ENCODE results near the gene TMF1.

DNA sequence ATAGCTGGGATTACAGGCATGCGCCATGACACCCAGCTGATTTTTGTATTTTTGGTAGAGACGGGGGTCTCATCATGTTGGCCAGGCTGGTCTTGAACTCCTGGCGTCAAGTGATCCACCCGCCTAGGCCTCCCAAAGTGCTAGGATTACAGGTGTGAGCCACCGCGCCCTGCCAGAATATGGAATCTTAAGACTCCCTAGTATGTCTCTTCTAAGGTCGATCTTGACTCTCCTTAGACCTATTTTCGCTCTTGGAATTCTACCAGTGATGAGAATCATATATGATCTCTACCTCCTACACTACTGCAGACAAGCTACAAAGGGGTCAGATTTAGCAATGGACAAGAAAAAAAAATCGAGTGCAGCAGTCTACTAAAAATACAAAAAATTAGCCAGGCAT, 19.4 kb downstream of the TMF1 start:
- TF ChIP-seq, protein P1, sequence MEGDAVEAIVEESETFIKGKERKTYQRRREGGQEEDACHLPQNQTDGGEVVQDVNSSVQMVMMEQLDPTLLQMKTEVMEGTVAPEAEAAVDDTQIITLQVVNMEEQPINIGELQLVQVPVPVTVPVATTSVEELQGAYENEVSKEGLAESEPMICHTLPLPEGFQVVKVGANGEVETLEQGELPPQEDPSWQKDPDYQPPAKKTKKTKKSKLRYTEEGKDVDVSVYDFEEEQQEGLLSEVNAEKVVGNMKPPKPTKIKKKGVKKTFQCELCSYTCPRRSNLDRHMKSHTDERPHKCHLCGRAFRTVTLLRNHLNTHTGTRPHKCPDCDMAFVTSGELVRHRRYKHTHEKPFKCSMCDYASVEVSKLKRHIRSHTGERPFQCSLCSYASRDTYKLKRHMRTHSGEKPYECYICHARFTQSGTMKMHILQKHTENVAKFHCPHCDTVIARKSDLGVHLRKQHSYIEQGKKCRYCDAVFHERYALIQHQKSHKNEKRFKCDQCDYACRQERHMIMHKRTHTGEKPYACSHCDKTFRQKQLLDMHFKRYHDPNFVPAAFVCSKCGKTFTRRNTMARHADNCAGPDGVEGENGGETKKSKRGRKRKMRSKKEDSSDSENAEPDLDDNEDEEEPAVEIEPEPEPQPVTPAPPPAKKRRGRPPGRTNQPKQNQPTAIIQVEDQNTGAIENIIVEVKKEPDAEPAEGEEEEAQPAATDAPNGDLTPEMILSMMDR (IDR thresholded peaks at IDR 0.05), result no peak
- TF ChIP-seq JUND (IDR thresholded peaks at IDR 0.05), result no peak
- TF ChIP-seq, protein P2, sequence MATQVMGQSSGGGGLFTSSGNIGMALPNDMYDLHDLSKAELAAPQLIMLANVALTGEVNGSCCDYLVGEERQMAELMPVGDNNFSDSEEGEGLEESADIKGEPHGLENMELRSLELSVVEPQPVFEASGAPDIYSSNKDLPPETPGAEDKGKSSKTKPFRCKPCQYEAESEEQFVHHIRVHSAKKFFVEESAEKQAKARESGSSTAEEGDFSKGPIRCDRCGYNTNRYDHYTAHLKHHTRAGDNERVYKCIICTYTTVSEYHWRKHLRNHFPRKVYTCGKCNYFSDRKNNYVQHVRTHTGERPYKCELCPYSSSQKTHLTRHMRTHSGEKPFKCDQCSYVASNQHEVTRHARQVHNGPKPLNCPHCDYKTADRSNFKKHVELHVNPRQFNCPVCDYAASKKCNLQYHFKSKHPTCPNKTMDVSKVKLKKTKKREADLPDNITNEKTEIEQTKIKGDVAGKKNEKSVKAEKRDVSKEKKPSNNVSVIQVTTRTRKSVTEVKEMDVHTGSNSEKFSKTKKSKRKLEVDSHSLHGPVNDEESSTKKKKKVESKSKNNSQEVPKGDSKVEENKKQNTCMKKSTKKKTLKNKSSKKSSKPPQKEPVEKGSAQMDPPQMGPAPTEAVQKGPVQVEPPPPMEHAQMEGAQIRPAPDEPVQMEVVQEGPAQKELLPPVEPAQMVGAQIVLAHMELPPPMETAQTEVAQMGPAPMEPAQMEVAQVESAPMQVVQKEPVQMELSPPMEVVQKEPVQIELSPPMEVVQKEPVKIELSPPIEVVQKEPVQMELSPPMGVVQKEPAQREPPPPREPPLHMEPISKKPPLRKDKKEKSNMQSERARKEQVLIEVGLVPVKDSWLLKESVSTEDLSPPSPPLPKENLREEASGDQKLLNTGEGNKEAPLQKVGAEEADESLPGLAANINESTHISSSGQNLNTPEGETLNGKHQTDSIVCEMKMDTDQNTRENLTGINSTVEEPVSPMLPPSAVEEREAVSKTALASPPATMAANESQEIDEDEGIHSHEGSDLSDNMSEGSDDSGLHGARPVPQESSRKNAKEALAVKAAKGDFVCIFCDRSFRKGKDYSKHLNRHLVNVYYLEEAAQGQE (IDR thresholded peaks at IDR 0.05; ENCODE audit: low read depth, low read length), result no peak
- TF ChIP-seq, protein P3, sequence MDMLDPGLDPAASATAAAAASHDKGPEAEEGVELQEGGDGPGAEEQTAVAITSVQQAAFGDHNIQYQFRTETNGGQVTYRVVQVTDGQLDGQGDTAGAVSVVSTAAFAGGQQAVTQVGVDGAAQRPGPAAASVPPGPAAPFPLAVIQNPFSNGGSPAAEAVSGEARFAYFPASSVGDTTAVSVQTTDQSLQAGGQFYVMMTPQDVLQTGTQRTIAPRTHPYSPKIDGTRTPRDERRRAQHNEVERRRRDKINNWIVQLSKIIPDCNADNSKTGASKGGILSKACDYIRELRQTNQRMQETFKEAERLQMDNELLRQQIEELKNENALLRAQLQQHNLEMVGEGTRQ (IDR thresholded peaks at IDR 0.05; ENCODE audit: borderline replicate concordance, low read depth, low read length), result no peak
